NCI-H187 (cell line): Measurements from ENCODE around the gene CLEC16A.

Experiments used
- DNase-seq, 2 experiments: peaks; one replicate each; lab custom pipeline; 2025; lab: John Stamatoyannopoulos, UW

The CLEC16A gene

DNA sequence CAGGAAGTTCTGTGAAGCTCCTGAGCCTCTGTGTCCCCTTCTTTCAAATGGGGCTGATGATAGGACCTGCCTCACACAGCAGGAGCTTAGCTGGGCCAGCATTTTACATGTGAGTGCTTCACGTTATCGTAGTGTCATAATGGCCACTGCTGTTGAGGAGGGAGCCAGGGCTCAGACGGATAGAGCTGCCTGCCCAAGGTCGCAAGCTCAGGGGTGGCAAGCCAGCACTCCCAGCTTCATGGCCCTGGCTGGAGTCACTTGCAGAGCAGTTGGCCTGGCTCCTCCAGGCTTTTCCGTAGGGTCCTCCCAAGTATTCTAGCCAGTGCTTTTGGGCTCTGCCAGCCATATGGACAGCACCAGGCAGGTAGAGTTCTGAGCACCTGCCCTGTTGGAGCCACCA is 196.5 kb downstream of the CLEC16A start:
- no peak for DNase-seq

- DNase-seq, result no peak
Observed at GRCh38 chr16:11141409-11142260, 197.3 kb downstream of the CLEC16A start.

DNA sequence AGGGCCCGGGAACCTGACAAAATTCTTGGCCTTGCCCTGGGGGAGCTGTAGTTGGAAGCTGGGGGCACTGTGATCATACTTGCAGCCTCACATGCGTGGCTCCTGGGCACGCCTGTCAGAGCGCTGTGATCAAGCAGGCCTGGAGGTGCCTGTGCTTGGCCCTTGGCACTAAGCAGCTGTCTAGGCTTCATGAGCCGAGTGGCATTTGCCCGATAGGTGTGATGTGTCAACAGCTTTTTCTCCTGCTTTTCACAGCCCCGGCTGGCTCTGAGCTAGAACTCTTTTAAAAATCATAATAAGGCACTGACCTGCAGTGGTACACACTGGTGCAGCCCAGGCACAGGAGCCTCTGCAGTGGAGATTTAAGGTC is 197.9 kb downstream of the CLEC16A start:
- no peak for DNase-seq

DNA sequence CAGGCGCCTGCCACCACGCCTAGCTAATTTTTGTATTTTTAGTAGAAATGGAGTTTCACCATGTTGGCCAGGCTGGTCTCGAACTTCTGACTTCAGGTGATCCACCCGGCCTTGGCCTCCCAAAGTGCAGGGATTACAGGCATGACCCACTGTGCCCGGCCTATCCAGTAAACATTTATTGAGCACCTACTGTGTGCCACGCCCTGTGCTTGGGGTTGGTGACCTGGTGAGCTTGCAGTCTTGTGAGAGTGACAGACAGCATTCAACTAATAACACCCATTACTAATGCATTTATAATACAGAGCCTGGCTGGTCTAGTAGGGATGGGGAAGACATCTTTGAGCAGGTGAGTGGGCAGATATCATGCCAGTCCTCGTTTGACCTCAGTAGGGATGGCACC is 198.6 kb downstream of the CLEC16A start:
- no peak for DNase-seq

DNA sequence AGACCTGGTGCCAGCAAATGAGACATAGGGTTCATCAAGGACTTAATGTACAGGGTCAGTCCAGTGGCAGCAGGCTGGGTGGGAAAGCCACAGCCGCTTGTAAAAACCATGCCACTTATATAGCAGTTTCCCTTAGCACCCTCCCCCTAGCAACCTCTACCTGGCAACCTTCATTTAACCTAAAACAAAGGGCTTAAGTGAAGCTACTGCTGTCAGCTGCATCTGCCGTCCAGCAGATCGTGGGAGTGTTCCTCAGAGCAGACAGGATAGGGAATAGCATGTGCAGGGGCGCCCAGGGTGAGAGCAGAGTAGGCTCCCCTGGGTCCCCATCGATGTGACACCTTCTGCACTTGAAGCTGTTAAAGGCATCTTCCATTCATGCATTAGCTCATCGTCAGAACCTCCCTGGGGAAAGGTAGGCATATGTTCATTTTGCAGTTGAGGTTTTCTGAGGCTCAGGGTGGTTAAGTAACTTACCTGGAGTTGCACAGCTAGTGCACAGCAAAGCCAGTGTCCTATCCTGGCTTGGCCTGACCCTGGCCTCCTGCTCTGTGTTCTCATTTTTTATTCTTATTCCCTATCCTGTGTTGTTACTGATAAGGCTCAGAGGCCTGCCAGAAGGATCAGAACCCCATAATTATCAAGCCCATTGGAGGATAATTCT is 199.1 kb downstream of the CLEC16A start:
- peak in 1 of 2 experiments; percentile 9 for DNase-seq

- DNase-seq, result no peak
Observed at GRCh38 chr16:11144122-11144521, 199.8 kb downstream of the CLEC16A start.

- DNase-seq, result no peak
Observed at GRCh38 chr16:11145173-11145818, 200.9 kb downstream of the CLEC16A start.

GRCh38 chr16:11145819-11146211 is 201.5 kb downstream of the CLEC16A start:
- DNase-seq, result no peak

GRCh38 chr16:11147033-11147753 is 202.8 kb downstream of the CLEC16A start:
- DNase-seq, result no peak

- no peak for DNase-seq
Observed at GRCh38 chr16:11147754-11148444, 203.5 kb downstream of the CLEC16A start.

DNA sequence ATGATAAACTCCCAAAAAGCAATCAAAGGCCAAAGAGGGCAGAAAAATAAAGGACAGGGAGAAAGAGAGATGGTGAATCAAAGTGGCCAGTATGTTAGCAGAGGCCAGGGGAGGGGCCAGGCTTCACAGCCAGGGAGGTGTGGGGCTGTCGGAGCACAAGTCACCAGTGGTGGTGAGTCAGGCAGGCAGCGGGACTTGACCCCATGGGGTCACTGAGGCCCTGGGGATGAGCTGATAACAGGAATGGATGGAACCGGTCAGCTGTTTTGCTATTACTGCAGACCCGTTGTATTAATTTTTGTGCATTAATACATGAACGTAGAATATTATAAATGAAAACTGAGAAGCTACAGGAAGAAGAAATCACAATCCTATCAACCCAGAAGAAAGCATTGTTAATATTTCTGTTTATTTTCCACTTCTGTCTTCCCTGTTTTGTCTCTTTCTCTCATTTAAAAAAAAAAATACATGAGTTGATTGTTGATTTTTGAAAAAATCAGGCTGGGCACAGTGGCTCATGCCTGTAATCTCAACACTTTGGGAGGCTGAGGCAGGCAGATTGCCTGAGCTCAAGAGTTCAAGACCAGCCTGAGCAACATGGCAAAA is 204.8 kb downstream of the CLEC16A start:
- no peak for DNase-seq

DNA sequence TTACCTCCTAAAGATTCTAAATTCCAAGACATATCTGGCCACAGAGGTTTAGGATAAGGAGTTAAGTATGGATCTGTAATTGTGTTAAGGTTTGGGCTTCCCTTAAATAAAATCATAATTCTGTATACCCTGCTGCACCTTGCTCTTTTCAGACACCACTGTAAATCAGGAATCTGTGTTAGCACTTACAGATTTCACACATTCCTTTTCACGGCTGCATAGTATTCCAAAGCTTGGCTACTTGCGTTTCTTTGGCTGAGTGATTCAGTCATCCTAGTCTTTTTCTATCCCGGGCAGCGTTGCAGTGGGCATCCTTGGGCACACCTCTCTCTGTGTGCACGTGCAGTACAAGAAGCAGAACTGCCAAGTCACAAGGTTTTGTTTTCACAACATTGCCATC is 205.8 kb downstream of the CLEC16A start:
- DNase-seq, result no peak

GRCh38 chr16:11151156-11151884 is 207.0 kb downstream of the CLEC16A start:
- DNase-seq, result no peak

GRCh38 chr16:11151885-11152629 is 207.7 kb downstream of the CLEC16A start:
- no peak for DNase-seq

- no peak for DNase-seq
Observed at GRCh38 chr16:11152677-11153331, 208.4 kb downstream of the CLEC16A start.

GRCh38 chr16:11155284-11155806 is 211.0 kb downstream of the CLEC16A start:
- no peak for DNase-seq

DNA sequence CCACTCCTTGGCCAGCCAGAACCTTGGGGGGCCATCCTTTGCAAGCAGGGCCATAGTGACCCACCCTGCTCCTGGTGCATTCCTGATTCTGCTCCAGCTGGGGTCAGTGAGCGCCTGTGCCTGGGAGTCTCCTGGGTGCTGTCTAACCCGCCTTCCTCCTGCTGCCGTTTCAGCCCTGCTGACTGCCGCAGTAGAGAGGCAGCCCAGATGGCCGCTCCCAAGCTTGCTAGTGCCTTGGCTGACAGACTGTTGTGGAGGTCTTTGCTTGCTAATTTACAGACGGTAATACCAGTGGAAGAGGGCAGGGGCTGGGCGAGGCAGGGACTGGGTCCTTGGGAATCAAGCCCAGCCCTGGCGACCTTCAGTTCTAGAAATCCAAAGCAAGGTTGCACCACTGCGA is 212.0 kb downstream of the CLEC16A start:
- DNase-seq, result no peak

DNA sequence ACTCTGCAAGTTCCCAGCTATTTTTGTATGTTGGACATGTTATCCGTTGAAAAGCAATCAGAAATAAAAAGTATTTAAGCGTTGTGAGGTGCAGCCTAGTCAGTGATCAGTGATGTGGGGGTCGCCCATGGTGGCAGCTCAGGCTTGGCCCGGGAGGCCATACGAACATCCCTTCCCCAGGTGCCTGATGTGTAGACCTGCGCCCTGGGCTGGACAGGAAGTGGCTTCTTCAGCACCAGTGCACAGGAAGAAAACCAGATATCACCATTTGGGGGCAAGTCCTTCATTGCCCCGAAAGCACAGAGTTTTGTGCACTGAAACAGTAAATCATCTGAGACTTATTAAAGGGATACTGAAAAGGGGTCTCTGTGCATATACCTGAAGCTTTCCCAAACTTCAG is 212.8 kb downstream of the CLEC16A start:
- DNase-seq, result no peak

GRCh38 chr16:11158018-11158417 is 213.7 kb downstream of the CLEC16A start:
- no peak for DNase-seq
